HepG2 (cell line): Measurements from ENCODE around the gene NEBL. TPM values are rescaled to one million over a fixed set of nuclear protein-coding genes. Genes with fewer than 3 reads are reported as not detected.

Experiments used
- ATAC-seq: fragments of 200-7000 bp; cut with Tn5 transposase; 3 replicates; pipeline ENCODE4 v1.9.1; 2020; ENCODE audit warnings: mild to moderate bottlenecking, moderate library complexity
- BruUV-seq: library from RNA; stranded (reverse); fragments of 400-500 nt; replicated peaks from 2 replicates; lab custom pipeline; 2021; lab: Mats Ljungman, UMichigan
- CTCF ChIA-PET: fragments of 300-600 bp; formaldehyde crosslinking; extraction: SDS; loops from one replicate; lab custom pipeline; 2021; ENCODE audit warnings: low total read pairs, inconsistent platforms, low intra/inter-chr PET ratio; lab: Yijun Ruan, JAX
- POLR2A ChIA-PET: fragments of 350-600 bp; sonication (Branson Sonifier 250); formaldehyde crosslinking; loops from one replicate; lab custom pipeline; 2020; ENCODE audit warnings: antibody characterized with exemption, inconsistent platforms; lab: Yijun Ruan, JAX
- DNase-seq: peaks from one replicate; pipeline ENCODE4 v3.0.0-alpha.2; 2015; ENCODE audit warnings: low spot score
- FAIRE-seq: peaks from 3 replicates; lab custom pipeline; 2011; peaks lifted over from hg19 to GRCh38; lab: Jason Lieb, UNC
- H2AFZ ChIP-seq: one replicate; pipeline ENCODE4 v1.6.1; 2011; ENCODE audit warnings: low read length, inconsistent platforms
- H3K27ac ChIP-seq: fragments of 300-600 bp; 3 replicates; pipeline ENCODE4 v1.8.0; 2011; ENCODE audit warnings: mixed run types, mild to moderate bottlenecking, mixed read lengths, low read length, inconsistent platforms; ENCODE audit not compliant: insufficient read depth; ENCODE audit errors: extremely low read length
- H3K27me3 ChIP-seq, 2 experiments: fragments of 200-600 bp in 1 of 2; 2 replicates in 1 of 2; 3 replicates in 1 of 2; pipeline versions ENCODE4 v1.6.0 to v1.8.0; 2011; ENCODE audit warnings: low read length in 2 of 2, mild to moderate bottlenecking in 2 of 2, moderate library complexity in 2 of 2, inconsistent platforms in 1 of 2; ENCODE audit not compliant: insufficient read depth in 2 of 2, control insufficient read depth in 1 of 2
- H3K36me3 ChIP-seq, 2 experiments: fragments of 200-600 bp in 1 of 2; replicated peaks in 1 of 2; 2 replicates in 1 of 2; 3 replicates in 1 of 2; pipeline versions ENCODE4 v1.5.1 to v1.8.0; 2011; ENCODE audit warnings: low read length in 2 of 2, inconsistent platforms in 1 of 2; ENCODE audit not compliant: insufficient read depth in 2 of 2, control insufficient read depth in 1 of 2
- H3K4me1 ChIP-seq: 2 replicates; pipeline ENCODE4 v1.5.1; 2012; ENCODE audit warnings: low read length, inconsistent platforms; ENCODE audit not compliant: insufficient read depth
- H3K4me2 ChIP-seq: 2 replicates; pipeline ENCODE4 v1.6.0; 2011; ENCODE audit warnings: low read depth, low read length, inconsistent platforms
- H3K4me3 ChIP-seq, 3 experiments: fragments of 200-600 bp in 1 of 3; sonication (generic), shearing (Covaris generic) in 1 of 3; replicated peaks in 1 of 3; 2 replicates each; pipeline ENCODE4 v1.5.1; 2011 to 2016; ENCODE audit warnings: low read length in 3 of 3, inconsistent platforms in 2 of 3, low read depth in 2 of 3, mild to moderate bottlenecking in 2 of 3, control low read depth in 1 of 3, mixed read lengths in 1 of 3; ENCODE audit not compliant: insufficient read depth in 1 of 3
- H3K79me2 ChIP-seq: one replicate; pipeline ENCODE4 v1.6.1; 2011; ENCODE audit warnings: low read length, inconsistent platforms; ENCODE audit not compliant: insufficient read depth
- H3K9ac ChIP-seq: 2 replicates; pipeline ENCODE4 v1.6.0; 2011; ENCODE audit warnings: mild to moderate bottlenecking, low read depth, low read length, inconsistent platforms; ENCODE audit not compliant: insufficient read depth
- H3K9me3 ChIP-seq: 2 replicates; pipeline ENCODE4 v1.5.1; 2012; ENCODE audit warnings: mild to moderate bottlenecking, low read length
- H4K20me1 ChIP-seq: 2 replicates; pipeline ENCODE4 v1.6.0; 2011; ENCODE audit warnings: inconsistent platforms, mild to moderate bottlenecking, low read length, moderate library complexity; ENCODE audit not compliant: insufficient read depth
- ATF7 ChIP-seq, 2 experiments: fragments of 450-650 bp in 1 of 2; sonication (generic) in 1 of 2; formaldehyde crosslinking in 1 of 2; IDR thresholded peaks; 2 replicates each; pipeline versions ENCODE4 v1.4.0 to v1.6.1; 2016 to 2020; ENCODE audit warnings: antibody characterized with exemption in 1 of 2, mild to moderate bottlenecking in 1 of 2, missing genetic modification reagents in 1 of 2
- CREB1 ChIP-seq, 2 experiments: fragments of 450-650 bp in 1 of 2; IDR thresholded peaks; 2 replicates each; pipeline ENCODE4 v1.6.1; 2016 to 2017; ENCODE audit warnings: control low read depth in 1 of 2, mild to moderate bottlenecking in 1 of 2, missing compliant biosample characterization in 1 of 2, missing genetic modification characterization in 1 of 2
- DNMT1 ChIP-seq: sonication (generic); formaldehyde crosslinking; IDR thresholded peaks from 2 replicates; pipeline ENCODE4 v1.5.1; 2020; ENCODE audit warnings: mild to moderate bottlenecking, missing genetic modification reagents
- HOMEZ ChIP-seq: IDR thresholded peaks from 2 replicates; pipeline ENCODE4 v1.6.1; 2016; ENCODE audit warnings: low read depth
- NFATC3 ChIP-seq: sonication (generic); formaldehyde crosslinking; IDR thresholded peaks from 2 replicates; pipeline ENCODE4 v1.5.1; 2020; ENCODE audit warnings: mild to moderate bottlenecking, missing genetic modification reagents
- ZEB1 ChIP-seq: IDR thresholded peaks from 2 replicates; pipeline ENCODE4 v1.6.1; 2012; ENCODE audit warnings: mild to moderate bottlenecking, low read depth, inconsistent platforms; ENCODE audit not compliant: insufficient replicate concordance
- ZNF576 ChIP-seq: sonication (generic); formaldehyde crosslinking; IDR thresholded peaks from 2 replicates; pipeline ENCODE4 v1.4.0; 2020; ENCODE audit warnings: mild to moderate bottlenecking, missing genetic modification reagents
- WGBS: methylation state at CpG from one replicate; pipeline ENCODE4 v1.1.6; 2017; ENCODE audit warnings: low lambda C conversion rate; 5-methylcytosine and 5-hydroxymethylcytosine counted together
- in situ Hi-C: cut with HindIII; loops from 2 replicates; pipeline ENCODE4 v1.10.0; 2017; ENCODE audit warnings: low pct_unique_long_range_greater_than_20kb; ENCODE audit not compliant: extremely low pct_ligation_motif_present
- intact Hi-C: fragments of 100-400 bp; cut with micrococcal nuclease; formaldehyde crosslinking; loops from one replicate; pipeline ENCODE4 v1.10.0; 2022; ENCODE audit not compliant: unreplicated experiment
- polyA plus RNA-seq, 8 experiments: library from polyadenylated mRNA; depleted of rRNA in 3 of 8; stranded (reverse) in 7 of 8; unstranded in 1 of 8; fragments of >200 nt; fragmentation: Illumina TruSeq in 4 of 8; extraction: Trizol in 4 of 8; gene quantifications; 2 replicates each; pipeline versions ENCODE4 v1.2.1 to v1.2.3, GENCODE V29; 2011 to 2016; ENCODE audit warnings: low read depth in 4 of 8, missing spikeins in 1 of 8, mixed read lengths in 1 of 8; ENCODE audit not compliant: insufficient read depth in 1 of 8
- total RNA-seq, 5 experiments: library from RNA; depleted of rRNA; stranded (reverse); fragments of >200 nt; fragmentation: Illumina TruSeq; extraction: Trizol; gene quantifications; 2 replicates each; pipeline ENCODE4 v1.2.3, GENCODE V29; 2016; ENCODE audit warnings: low read depth in 1 of 5

The NEBL gene
- total and polyA plus RNA-seq, 2 of the 13 experiments (the other 11 are each of a cell fraction or from before 2014, with no cell fraction given), result not detected

GRCh38 chr10:20892011-20892585 is 5.0 kb downstream of the NEBL start:
- Histone ChIP-seq H2AFZ (no peak overlapping the region), H3K4me1 (no peaks in the 10 kb centered on the region), H3K79me2 (no peaks in the 10 kb centered on the region), H3K9me3 (no peaks in the 10 kb centered on the region), H4K20me1 (no peaks in the 10 kb centered on the region), H3K4me2 (no peak overlapping the region), H3K9ac (no peak overlapping the region), H3K4me3 (no peak overlapping the region), H3K27ac (no peak overlapping the region), H3K27me3 (peaks cover 0 to 3% of the 10 kb centered on the region in 2 experiments; a peak in 1 of 5 replicates), H3K36me3 (no peaks in the 10 kb centered on the region)
- ChIA-PET POLR2A (no interaction called here), CTCF (no interaction called here)
- no TSS peak for BruUV-seq
- under 1% methylated on average over 4 of the region's 4 CpGs for WGBS
- ATAC-seq, result no peak
- no peak for FAIRE-seq
- intact Hi-C loops (no loop called here), in situ Hi-C loops (no loop called here)
- DNase-seq, result no peak
- peak; percentile 81 for TF ChIP-seq ATF7 (IDR thresholded peaks at IDR 0.05)
- no peak for TF ChIP-seq ATF7 (CRISPR knock-in tag; IDR thresholded peaks at IDR 0.05)
- no peak for TF ChIP-seq DNMT1
- no peak for TF ChIP-seq NFATC3
- no peak for TF ChIP-seq ZEB1
- TF ChIP-seq ZNF576 (CRISPR knock-in tag), result no peak
- TF ChIP-seq CREB1 (IDR thresholded peaks at IDR 0.05), result 0 out of 2 replicates have a peak, but pooled peaks have one; percentile 35
- TF ChIP-seq CREB1 (CRISPR knock-in tag; IDR thresholded peaks at IDR 0.05), result no peak
- no peak for TF ChIP-seq HOMEZ (CRISPR knock-in tag)
